ENCODE measurements around the gene DGKB.

Gene DGKB

DNA sequence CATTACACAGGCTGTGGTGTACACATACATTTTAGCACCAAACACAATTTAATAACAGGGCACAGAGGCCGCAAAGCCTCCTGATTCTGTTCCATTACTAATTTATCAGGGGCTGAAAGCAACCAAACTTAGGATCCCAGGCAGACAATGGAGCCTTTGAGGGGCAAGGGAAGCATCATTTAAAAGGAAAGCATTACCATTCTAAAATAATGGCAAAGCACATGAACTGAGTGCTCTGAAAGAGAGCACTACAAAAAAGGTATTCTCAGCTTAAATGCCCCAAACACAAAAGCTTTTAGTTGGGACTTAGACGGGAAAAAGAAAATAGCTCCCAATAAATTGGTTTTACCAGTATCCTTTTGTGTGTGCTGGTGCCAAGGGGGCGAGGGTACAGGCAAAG lies 631.1 kb downstream of the DGKB start:
- no peaks in the 10 kb centered on the region for H3K27me3 Mint-ChIP-seq
- no peaks in the 10 kb centered on the region for H3K36me3 Mint-ChIP-seq
- H3K4me3 Mint-ChIP-seq = no peak overlapping the region
- H3K27ac Mint-ChIP-seq = no peak overlapping the region
- ATAC-seq = no peak
- H3K4me1 Mint-ChIP-seq = no peaks in the 10 kb centered on the region
- H3K9me3 Mint-ChIP-seq = no peaks in the 10 kb centered on the region

GRCh38 chr7:14270099-14270498 lies 632.5 kb downstream of the DGKB start:
- Mint-ChIP-seq H3K27ac (no peak overlapping the region), H3K4me3 (no peak overlapping the region), H3K9me3 (no peaks in the 10 kb centered on the region), H3K27me3 (no peaks in the 10 kb centered on the region), H3K4me1 (no peaks in the 10 kb centered on the region), H3K36me3 (no peaks in the 10 kb centered on the region)
- no peak for ATAC-seq

DNA sequence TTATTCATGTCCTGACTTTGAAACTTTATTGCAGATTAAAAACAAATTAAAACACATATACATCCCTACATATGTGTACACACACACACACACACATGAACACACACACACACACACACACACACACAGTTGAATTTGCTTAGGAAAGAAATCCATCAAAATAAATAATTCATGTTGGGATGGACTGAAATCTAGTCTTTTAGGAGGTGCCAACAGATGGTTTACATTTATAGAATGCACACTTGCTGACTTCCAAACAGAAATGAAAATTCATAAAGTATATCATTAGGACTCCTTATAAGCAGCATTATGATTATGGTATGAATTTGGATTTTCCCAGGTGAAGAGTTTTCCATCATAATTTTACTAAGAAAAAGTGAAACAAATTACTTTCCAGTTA lies 642.5 kb downstream of the DGKB start:
- Mint-ChIP-seq H3K4me3 (no peak overlapping the region), H3K27ac (no peak overlapping the region), H3K36me3 (no peaks in the 10 kb centered on the region), H3K4me1 (no peaks in the 10 kb centered on the region), H3K27me3 (no peaks in the 10 kb centered on the region), H3K9me3 (no peaks in the 10 kb centered on the region)
- no peak for ATAC-seq

DNA sequence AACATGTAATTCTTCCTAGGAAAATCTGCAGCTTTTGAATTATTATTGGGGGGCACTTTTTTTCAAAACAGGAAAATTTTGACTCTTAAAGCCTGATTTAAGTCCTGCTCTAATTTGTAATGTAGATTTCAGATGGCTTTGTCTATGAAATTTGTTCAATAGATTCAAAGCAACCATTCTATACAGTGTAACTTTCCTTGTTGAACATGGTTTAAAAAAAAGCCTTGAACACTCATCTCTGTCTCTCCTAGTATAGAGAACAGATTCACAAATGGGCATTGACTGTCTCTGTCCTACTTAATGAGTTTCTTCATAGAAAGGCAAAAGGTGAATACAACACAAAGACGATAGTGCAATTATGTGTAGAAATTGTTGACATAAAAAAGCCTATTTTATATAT lies 643.7 kb downstream of the DGKB start:
- H3K4me1 Mint-ChIP-seq = no peaks in the 10 kb centered on the region
- H3K9me3 Mint-ChIP-seq = no peaks in the 10 kb centered on the region
- ATAC-seq = no peak
- H3K27me3 Mint-ChIP-seq = no peaks in the 10 kb centered on the region
- H3K4me3 Mint-ChIP-seq = no peak overlapping the region
- H3K36me3 Mint-ChIP-seq = no peaks in the 10 kb centered on the region
- H3K27ac Mint-ChIP-seq = no peak overlapping the region

DNA sequence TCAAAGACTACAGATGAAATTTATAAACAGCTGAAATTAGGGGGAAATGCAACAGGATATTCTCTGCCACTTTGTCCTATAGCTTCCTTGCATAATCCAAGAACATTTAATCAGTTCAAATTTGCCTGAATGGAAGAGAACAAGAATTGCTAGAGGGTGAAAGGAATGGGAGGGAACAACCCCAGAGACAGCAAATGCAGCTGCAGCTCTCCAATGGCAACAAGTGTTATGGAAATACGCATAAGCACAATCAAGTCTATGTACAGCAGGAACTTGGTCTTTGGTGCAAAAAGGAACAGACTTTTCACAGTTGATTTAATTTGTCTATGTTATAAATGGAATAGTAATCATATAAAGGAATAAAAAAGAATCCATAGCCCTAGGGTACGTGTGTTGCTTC lies 644.1 kb downstream of the DGKB start:
- ATAC-seq = no peak
- Mint-ChIP-seq H3K27me3 (no peaks in the 10 kb centered on the region), H3K9me3 (no peaks in the 10 kb centered on the region), H3K4me1 (no peaks in the 10 kb centered on the region), H3K4me3 (no peak overlapping the region), H3K27ac (no peak overlapping the region), H3K36me3 (no peaks in the 10 kb centered on the region)

DNA sequence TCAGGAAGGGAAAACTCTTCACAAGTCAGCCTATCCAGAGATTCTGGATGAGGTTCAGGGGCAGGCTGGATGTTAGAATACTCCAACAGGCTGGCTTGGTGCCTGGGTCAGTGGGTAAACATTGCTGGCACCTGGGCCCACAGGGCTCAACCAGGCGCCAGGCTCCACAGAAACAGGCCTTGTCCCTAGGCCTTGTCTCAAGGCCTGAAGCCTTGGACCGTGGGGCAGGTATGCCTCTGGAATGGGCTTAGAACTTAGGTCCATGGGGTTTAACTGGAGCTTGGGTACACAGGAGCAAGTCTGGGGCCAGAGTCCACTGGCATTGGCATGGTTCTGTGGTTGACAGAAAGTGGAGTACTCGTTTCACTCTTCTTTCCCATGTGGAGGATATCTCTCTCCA lies 650.1 kb downstream of the DGKB start:
- H3K4me1 Mint-ChIP-seq = no peaks in the 10 kb centered on the region
- no peaks in the 10 kb centered on the region for H3K27me3 Mint-ChIP-seq
- H3K4me3 Mint-ChIP-seq = no peak overlapping the region
- H3K9me3 Mint-ChIP-seq = peaks cover 3% of the 10 kb centered on the region
- no peak for ATAC-seq
- H3K27ac Mint-ChIP-seq = no peak overlapping the region
- no peaks in the 10 kb centered on the region for H3K36me3 Mint-ChIP-seq

- Mint-ChIP-seq H3K4me3 (no peak overlapping the region), H3K4me1 (no peaks in the 10 kb centered on the region), H3K36me3 (no peaks in the 10 kb centered on the region), H3K27me3 (no peaks in the 10 kb centered on the region), H3K27ac (no peak overlapping the region), H3K9me3 (no peaks in the 10 kb centered on the region)
- no peak for ATAC-seq
Observed at GRCh38 chr7:14242175-14242574, 660.4 kb downstream of the DGKB start.

DNA sequence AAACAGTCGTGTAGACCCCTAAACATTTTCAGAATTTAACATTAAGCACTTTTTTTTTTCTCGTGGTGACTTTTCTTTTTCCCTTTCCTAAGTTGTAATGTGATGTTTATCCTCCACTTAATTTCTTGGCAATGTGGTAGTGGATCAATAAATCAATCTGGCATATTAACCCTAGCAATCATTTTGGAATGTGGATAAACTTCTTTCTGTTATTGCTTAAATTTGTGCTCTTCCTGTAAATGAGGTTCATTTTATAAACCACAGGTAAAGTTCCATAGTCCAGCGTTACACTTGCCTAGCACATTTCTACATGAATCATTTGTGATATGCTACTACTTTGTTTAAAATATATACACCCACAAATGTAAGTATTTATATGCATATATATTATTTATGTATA lies 665.7 kb downstream of the DGKB start:
- H3K4me3 Mint-ChIP-seq = no peak overlapping the region
- no peaks in the 10 kb centered on the region for H3K9me3 Mint-ChIP-seq
- no peak for ATAC-seq
- no peak overlapping the region for H3K27ac Mint-ChIP-seq
- no peaks in the 10 kb centered on the region for H3K27me3 Mint-ChIP-seq
- no peaks in the 10 kb centered on the region for H3K4me1 Mint-ChIP-seq
- H3K36me3 Mint-ChIP-seq = no peaks in the 10 kb centered on the region

DNA sequence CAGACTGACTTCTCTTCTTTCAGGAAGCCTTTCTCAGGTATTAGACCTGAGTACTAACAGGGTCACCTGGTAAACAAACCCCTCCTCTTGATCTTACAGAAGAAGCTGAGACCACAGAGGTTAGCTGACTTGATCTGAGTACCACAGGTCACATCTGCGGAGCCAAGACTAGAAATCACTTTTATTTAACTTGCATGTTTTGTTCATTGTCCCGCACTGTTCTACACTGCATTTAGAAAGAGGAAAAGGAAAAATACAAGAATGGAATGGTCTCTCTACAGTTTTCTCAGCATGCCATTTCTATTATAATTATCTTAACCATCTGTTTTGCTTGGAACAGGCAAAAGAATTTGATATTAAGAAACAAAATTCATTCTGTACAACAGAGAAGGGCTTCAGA lies 667.5 kb downstream of the DGKB start:
- no peak for ATAC-seq
- Mint-ChIP-seq H3K36me3 (no peaks in the 10 kb centered on the region), H3K9me3 (no peaks in the 10 kb centered on the region), H3K27me3 (no peaks in the 10 kb centered on the region), H3K4me3 (no peak overlapping the region), H3K4me1 (no peaks in the 10 kb centered on the region), H3K27ac (no peak overlapping the region)

DNA sequence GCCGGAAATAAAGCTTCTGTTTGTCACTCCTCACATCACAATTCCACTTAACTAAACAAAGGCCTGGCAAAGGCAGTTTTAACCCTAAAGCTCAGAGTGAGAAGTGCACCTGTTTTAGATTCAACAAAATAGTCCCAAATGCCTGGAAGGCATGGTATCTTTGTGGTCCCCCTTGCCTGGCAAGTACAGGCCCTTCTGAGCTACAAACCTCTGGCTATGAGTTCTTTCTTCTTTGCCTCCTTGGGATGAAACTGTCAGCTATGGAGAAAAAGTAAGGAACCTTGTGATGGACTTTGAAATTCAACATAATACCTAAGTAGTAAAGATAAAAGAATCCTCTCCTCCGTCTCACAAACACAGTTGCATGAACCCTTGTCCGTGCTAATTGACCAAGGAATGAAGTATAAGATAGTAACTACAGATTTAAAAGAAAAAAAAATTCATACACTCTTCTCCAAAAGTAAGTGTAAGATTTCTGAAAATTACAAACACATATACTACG lies 668.6 kb downstream of the DGKB start:
- ATAC-seq = peak; percentile 31
- no peaks in the 10 kb centered on the region for H3K9me3 Mint-ChIP-seq
- H3K4me1 Mint-ChIP-seq = no peaks in the 10 kb centered on the region
- H3K27me3 Mint-ChIP-seq = no peaks in the 10 kb centered on the region
- no peaks in the 10 kb centered on the region for H3K36me3 Mint-ChIP-seq
- H3K4me3 Mint-ChIP-seq = no peak overlapping the region
- no peak overlapping the region for H3K27ac Mint-ChIP-seq

DNA sequence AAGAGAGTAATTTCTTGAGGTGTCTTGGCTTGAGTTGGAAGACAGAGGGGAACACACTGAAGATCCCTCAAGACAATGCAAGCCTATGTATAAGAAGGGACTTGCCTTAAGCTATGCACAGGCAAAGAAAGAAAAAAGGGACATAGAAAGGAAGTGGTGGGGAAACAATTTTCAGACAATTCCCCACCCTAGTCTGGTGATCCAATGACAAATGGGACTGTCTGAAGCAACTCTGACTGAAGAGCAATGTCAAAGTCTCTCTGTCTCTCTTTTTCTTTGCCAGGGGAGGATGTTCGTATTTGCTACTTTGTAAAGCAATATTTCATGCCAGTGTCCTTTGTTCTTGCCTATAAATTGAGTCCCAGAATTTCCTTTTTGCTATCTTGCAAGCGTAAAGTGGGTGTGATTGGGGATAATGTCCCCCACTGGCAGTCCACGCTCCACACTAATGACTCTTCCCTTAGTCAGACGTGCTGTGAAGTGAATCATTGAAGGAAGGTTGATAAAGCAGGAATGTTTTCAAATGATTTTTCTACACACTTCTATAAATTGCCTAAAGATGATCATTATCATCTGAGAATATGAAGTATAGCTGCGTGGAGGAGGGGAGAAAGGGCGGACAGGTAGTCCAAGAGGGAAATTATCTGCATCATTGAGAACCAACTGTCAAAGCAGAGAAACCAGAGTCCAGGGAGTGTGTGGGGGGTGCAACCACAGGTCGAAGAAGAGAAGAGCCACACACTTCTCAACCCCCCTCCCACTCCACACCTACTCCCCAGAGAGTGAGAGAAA lies 669.3 kb downstream of the DGKB start:
- H3K4me3 Mint-ChIP-seq = no peak overlapping the region
- no peak overlapping the region for H3K27ac Mint-ChIP-seq
- ATAC-seq = peak; percentile 48
- no peaks in the 10 kb centered on the region for H3K36me3 Mint-ChIP-seq
- H3K4me1 Mint-ChIP-seq = no peaks in the 10 kb centered on the region
- H3K9me3 Mint-ChIP-seq = no peaks in the 10 kb centered on the region
- H3K27me3 Mint-ChIP-seq = no peaks in the 10 kb centered on the region

GRCh38 chr7:14229047-14229446 lies 673.5 kb downstream of the DGKB start:
- Mint-ChIP-seq H3K27ac (no peak overlapping the region), H3K4me1 (no peaks in the 10 kb centered on the region), H3K36me3 (no peaks in the 10 kb centered on the region), H3K27me3 (no peaks in the 10 kb centered on the region), H3K9me3 (no peaks in the 10 kb centered on the region), H3K4me3 (no peak overlapping the region)
- ATAC-seq = no peak

- Mint-ChIP-seq H3K27ac (no peak overlapping the region), H3K4me3 (no peak overlapping the region), H3K27me3 (no peaks in the 10 kb centered on the region), H3K36me3 (no peaks in the 10 kb centered on the region), H3K9me3 (no peaks in the 10 kb centered on the region), H3K4me1 (no peaks in the 10 kb centered on the region)
- ATAC-seq = no peak
Observed at GRCh38 chr7:14228341-14228740, 674.2 kb downstream of the DGKB start.

DNA sequence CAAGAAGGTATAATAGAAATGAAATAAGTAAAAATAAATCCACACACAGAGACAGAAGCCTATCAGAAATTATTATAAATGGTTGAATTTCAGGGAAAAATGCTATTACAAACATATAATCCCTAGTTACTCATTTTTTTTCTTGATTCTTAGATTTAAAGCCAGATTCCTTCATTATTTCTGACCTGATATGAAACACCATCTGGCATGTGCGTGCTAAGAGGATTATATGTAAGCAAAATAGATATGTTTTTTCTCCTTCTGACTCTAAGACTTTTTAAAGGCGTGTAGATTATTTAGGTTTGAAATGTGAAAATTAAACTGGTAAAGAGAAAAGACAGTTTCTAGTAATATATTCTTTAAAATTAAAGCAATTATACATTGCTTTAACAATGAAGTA lies 676.4 kb downstream of the DGKB start:
- no peaks in the 10 kb centered on the region for H3K36me3 Mint-ChIP-seq
- H3K27me3 Mint-ChIP-seq = no peaks in the 10 kb centered on the region
- no peaks in the 10 kb centered on the region for H3K4me1 Mint-ChIP-seq
- no peaks in the 10 kb centered on the region for H3K9me3 Mint-ChIP-seq
- ATAC-seq = no peak
- no peak overlapping the region for H3K27ac Mint-ChIP-seq
- H3K4me3 Mint-ChIP-seq = no peak overlapping the region

GRCh38 chr7:14219125-14219524 lies 683.4 kb downstream of the DGKB start:
- H3K27me3 Mint-ChIP-seq = no peaks in the 10 kb centered on the region
- no peak overlapping the region for H3K27ac Mint-ChIP-seq
- H3K4me3 Mint-ChIP-seq = no peak overlapping the region
- no peak for ATAC-seq
- no peaks in the 10 kb centered on the region for H3K9me3 Mint-ChIP-seq
- no peaks in the 10 kb centered on the region for H3K4me1 Mint-ChIP-seq
- no peaks in the 10 kb centered on the region for H3K36me3 Mint-ChIP-seq

DNA sequence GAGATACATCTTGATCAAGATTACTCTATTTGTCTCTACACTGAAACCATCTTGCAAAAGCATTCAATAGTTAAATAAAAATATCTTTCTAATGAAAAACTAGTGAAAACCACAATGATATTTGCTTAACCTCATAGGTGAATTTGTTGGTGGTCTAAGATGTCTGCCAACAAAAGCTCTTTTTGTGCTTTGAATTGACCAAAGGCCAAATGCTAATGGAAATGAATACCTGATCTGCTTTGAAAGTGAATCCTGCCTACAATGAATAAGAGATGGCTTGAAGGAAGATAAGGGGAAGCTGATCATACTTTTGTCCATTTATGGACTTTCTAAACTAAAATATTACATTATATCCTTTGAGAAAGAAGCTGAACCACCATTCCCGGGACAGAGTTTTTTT lies 684.2 kb downstream of the DGKB start:
- no peaks in the 10 kb centered on the region for H3K36me3 Mint-ChIP-seq
- H3K4me1 Mint-ChIP-seq = no peaks in the 10 kb centered on the region
- no peaks in the 10 kb centered on the region for H3K9me3 Mint-ChIP-seq
- no peak overlapping the region for H3K27ac Mint-ChIP-seq
- H3K27me3 Mint-ChIP-seq = no peaks in the 10 kb centered on the region
- no peak for ATAC-seq
- no peak overlapping the region for H3K4me3 Mint-ChIP-seq
